Measurements from ENCODE around the gene CCL17.

- no peak for TF ChIP-seq EZH2 (IDR thresholded peaks at IDR 0.05; ENCODE audit: low read depth)
- TF ChIP-seq CTCF (conservative IDR thresholded peaks at IDR 0.05): no peak
Measured at GRCh38 chr16:57391708-57392107, 12.9 kb upstream of the CCL17 start.

Data from PC-9 (cell line).